Measurements from ENCODE around the gene PCDHAC2.

DNA sequence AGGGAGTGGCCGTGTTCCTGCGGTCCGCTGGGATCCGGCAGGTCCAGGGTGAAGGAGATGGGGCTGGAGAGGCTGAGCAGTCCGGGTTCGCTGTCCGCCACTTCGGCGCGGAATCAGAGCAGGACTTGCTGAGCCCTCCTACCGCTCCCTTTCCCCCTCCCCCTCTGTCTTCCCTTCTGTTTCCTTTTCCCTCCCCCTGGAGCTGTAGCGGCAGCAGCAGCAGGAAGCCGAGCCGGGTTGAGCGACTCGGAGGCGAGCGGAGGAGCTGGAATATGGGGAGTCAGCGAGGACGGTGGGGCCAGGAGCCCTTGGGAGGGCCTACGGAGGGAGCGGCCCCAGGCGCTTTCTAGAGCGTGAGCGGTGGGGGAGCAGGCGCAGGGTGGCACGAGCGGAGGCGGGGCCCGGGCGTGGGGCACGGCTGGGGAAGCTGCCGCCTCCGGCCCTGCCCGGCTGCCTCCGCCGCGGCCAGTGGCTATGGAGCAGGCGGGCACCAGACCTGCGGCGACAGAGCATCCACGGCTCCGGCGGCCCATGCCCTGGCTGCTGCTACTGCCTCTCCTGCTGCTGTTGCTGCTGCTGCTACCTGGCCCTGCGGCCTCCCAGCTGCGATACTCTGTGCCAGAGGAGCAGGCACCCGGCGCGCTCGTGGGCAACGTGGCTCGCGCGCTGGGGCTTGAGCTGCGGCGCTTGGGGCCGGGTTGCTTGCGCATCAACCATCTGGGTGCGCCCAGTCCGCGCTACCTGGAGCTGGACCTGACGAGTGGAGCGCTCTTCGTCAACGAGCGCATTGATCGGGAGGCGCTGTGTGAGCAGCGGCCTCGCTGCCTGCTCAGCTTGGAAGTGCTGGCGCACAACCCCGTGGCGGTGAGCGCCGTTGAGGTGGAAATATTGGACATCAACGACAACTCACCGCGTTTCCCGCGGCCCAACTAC is at the start of gene PCDHAC2:
- TF ChIP-seq, protein P1, sequence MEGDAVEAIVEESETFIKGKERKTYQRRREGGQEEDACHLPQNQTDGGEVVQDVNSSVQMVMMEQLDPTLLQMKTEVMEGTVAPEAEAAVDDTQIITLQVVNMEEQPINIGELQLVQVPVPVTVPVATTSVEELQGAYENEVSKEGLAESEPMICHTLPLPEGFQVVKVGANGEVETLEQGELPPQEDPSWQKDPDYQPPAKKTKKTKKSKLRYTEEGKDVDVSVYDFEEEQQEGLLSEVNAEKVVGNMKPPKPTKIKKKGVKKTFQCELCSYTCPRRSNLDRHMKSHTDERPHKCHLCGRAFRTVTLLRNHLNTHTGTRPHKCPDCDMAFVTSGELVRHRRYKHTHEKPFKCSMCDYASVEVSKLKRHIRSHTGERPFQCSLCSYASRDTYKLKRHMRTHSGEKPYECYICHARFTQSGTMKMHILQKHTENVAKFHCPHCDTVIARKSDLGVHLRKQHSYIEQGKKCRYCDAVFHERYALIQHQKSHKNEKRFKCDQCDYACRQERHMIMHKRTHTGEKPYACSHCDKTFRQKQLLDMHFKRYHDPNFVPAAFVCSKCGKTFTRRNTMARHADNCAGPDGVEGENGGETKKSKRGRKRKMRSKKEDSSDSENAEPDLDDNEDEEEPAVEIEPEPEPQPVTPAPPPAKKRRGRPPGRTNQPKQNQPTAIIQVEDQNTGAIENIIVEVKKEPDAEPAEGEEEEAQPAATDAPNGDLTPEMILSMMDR (IDR thresholded peaks at IDR 0.05; ENCODE audit: insufficient read depth, low read length, poor library complexity, severe bottlenecking) = no peak
- TF ChIP-seq EZH2phosphoT487 (conservative IDR thresholded peaks at IDR 0.05; ENCODE audit: low read length) = no peak

Measured in SU-DHL-6 (cell line).